22Rv1 (cell line): ENCODE measurements around the gene CA9.

Experiments
- H3K27ac ChIP-seq: fragments of 450-650 bp; 2 replicates; pipeline ENCODE4 v1.5.1; 2017
- CTCF ChIP-seq: fragments of 450-650 bp; IDR thresholded peaks from 2 replicates; pipeline ENCODE4 v1.5.1; 2017; ENCODE audit warnings: mild to moderate bottlenecking
- ZFX ChIP-seq: fragments of 450-650 bp; IDR thresholded peaks from 2 replicates; pipeline ENCODE4 v1.6.1; 2017; ENCODE audit warnings: antibody characterized with exemption, borderline replicate concordance

The CA9 gene

GRCh38 chr9:35658137-35658967 lies 15.4 kb upstream of the CA9 start, which contains the start of gene CCDC107:
TSS of gene CCDC107 (plus strand) at chr9:35658292. CDS start at chr9:35658380, 88 bp downstream.
- peak; percentile 77 for TF ChIP-seq CTCF
- no peak for TF ChIP-seq ZFX
- H3K27ac ChIP-seq: peak within 1 kb of the TSS; percentile 89

DNA sequence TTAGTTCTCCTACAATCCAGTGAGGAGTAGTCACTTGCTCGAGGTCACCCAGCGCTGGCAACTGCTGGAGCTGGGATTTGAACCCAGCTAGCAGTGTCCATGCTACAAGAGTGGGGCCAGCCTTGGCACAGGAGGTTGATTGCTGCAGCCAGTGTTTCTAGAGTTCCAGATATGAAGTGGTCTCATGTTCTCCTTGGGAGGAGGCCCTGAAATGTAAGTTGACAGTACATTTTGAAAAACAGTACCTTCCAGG lies 14.8 kb upstream of the CA9 start:
- peak overlapping the region; percentile 89 for H3K27ac ChIP-seq

DNA sequence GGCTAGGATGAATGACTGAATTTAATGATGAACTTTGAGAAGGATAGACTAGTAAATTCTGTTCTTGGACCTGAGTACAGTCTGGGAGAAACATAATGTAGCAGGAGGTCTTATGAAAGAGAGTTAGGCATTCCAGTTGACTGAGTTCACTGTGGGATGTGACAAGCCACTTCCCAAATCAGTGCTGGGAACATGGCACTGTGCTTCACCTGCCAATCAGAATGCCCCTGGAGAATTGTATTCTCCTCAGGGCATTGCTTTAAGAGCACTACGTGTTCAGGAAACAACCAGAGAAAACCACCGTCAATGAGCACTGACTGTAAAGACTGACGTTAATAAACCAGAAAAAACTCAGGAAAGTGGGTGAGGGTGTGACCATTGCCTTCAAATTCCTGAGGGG lies 14.4 kb upstream of the CA9 start:
- H3K27ac ChIP-seq: peak overlapping the region; percentile 89

More for the DNA sequence above, 14.8 kb upstream of the CA9 start:
- TF ChIP-seq CTCF (no peak), ZFX (no peak)

DNA sequence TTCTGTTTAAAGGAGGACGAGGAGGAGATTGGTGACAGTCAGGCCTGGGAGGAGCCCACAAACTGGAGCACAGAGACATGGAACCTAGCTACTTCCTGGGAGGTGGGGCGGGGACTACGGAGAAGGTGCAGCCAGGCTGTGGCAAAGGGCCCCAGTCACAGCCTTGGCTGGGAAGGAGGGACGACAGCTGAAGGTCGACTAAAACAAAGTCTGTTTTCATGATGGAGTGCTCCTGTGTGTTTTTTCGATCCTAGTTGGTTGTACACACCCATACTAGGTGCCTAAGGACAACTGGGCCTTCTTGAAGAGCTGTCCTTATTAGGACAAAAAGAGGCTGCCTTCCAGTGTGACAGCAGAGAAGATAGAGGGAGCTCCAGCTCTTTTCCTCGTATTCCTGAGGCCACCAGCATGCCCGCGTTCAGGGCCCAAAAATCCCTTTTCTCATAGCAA lies 12.7 kb upstream of the CA9 start:
- H3K27ac ChIP-seq: peak overlapping the region; percentile 89
- TF ChIP-seq ZFX (no peak), CTCF (peak; percentile 33; the same call in 1 of the 2 replicates)

More for the DNA sequence above, 14.4 kb upstream of the CA9 start:
- TF ChIP-seq ZFX: no peak
- no peak for TF ChIP-seq CTCF

DNA sequence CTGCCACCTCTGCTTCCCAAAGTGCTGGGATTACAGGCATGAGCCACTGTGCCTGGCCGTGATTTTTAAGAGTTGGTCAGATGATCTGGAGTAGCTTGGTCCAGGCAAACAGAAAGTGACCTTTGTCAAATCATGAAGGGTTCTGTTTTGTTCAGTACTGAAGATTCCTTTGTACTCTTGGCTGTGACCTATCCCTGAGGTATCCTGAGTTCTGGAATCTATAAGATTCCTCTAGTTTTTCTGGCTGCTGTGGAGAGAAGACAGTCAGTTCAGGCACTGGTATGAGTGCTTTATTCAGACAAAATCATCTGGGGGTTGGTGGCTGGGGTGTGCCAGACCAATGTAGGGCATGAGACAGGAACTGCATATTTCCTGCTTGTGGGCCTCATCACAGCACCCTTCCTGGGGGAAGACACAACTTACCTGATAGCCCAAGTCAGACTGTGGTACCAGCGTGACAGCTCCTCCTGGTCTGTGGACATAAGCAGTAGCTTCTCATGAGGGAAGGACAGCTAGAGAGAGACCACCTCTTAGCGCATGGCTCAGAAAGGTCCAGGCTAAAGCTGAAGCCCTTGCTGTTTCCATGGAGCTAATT lies 11.9 kb upstream of the CA9 start:
- TF ChIP-seq ZFX (no peak), CTCF (no peak)
- peak overlapping the region; percentile 89 for H3K27ac ChIP-seq

GRCh38 chr9:35662437-35662836 lies 11.3 kb upstream of the CA9 start:
- TF ChIP-seq ZFX: no peak
- TF ChIP-seq CTCF: no peak
- peak overlapping the region; percentile 89 for H3K27ac ChIP-seq
